HL-60 (cell line): ENCODE measurements around the gene SIVA1.

Source experiments
- CTCF ChIP-seq: IDR thresholded peaks from one replicate; pipeline ENCODE4 v1.5.1; 2011; ENCODE audit warnings: low read length, control low read depth, inconsistent platforms; ENCODE audit not compliant: insufficient read depth
- GABPA ChIP-seq: IDR thresholded peaks from 2 replicates; pipeline ENCODE4 v1.6.1; 2012; ENCODE audit warnings: low read depth
- POLR2AphosphoS5 ChIP-seq: IDR thresholded peaks from 2 replicates; pipeline ENCODE4 v1.6.1; 2012; ENCODE audit warnings: low read depth
- SPI1 ChIP-seq: IDR thresholded peaks from 2 replicates; pipeline ENCODE4 v1.6.1; 2012; ENCODE audit warnings: low read depth, mild to moderate bottlenecking, borderline replicate concordance
- TF ChIP-seq, protein P1 (sequence below): IDR thresholded peaks from 2 replicates; pipeline ENCODE4 v1.6.1; 2012; ENCODE audit warnings: low read depth; ENCODE audit not compliant: insufficient replicate concordance

DNA sequence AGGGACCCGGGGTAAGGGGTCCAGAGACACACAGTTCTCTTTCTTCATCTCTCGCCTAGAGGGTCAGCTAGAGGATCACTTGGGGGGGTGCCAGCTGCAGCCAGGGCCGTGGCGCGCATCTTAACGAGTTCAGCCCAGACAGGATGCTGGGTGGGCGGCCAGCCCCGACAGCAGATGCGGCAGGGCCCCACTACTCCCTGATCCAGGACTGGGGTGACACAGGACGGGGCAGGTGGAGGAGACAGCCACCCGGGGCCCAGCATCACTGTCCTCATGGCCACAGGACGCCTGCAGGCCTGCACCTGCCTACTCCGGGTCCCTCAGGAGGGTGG is 29.8 kb downstream of the SIVA1 start:
- TF ChIP-seq CTCF (no peak), POLR2AphosphoS5 (no peak), GABPA (no peak), SPI1 (no peak)
- TF ChIP-seq, protein P1, sequence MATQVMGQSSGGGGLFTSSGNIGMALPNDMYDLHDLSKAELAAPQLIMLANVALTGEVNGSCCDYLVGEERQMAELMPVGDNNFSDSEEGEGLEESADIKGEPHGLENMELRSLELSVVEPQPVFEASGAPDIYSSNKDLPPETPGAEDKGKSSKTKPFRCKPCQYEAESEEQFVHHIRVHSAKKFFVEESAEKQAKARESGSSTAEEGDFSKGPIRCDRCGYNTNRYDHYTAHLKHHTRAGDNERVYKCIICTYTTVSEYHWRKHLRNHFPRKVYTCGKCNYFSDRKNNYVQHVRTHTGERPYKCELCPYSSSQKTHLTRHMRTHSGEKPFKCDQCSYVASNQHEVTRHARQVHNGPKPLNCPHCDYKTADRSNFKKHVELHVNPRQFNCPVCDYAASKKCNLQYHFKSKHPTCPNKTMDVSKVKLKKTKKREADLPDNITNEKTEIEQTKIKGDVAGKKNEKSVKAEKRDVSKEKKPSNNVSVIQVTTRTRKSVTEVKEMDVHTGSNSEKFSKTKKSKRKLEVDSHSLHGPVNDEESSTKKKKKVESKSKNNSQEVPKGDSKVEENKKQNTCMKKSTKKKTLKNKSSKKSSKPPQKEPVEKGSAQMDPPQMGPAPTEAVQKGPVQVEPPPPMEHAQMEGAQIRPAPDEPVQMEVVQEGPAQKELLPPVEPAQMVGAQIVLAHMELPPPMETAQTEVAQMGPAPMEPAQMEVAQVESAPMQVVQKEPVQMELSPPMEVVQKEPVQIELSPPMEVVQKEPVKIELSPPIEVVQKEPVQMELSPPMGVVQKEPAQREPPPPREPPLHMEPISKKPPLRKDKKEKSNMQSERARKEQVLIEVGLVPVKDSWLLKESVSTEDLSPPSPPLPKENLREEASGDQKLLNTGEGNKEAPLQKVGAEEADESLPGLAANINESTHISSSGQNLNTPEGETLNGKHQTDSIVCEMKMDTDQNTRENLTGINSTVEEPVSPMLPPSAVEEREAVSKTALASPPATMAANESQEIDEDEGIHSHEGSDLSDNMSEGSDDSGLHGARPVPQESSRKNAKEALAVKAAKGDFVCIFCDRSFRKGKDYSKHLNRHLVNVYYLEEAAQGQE, result no peak
